ES-I3 (cell line): ENCODE measurements around the gene KIF22.
"Not testable (repeated sequence)": the region's sequence is repeated elsewhere in the genome, so short reads cannot be mapped to it uniquely, and the experiment has no call there.

ENCODE experiments used
- H3K36me3 ChIP-seq: 2 replicates; pipeline ENCODE4 v1.6.1; 2013; ENCODE audit warnings: mild to moderate bottlenecking, low read length, control low read depth, moderate library complexity; ENCODE audit not compliant: insufficient read depth
- H3K4me1 ChIP-seq: 2 replicates; pipeline ENCODE4 v1.6.1; 2013; ENCODE audit warnings: mild to moderate bottlenecking, control low read depth, low read length; ENCODE audit not compliant: insufficient read depth
- H3K9ac ChIP-seq: 2 replicates; pipeline ENCODE4 v1.6.1; 2013; ENCODE audit warnings: low read depth, mild to moderate bottlenecking, low read length, moderate library complexity
- H3K9me3 ChIP-seq: 2 replicates; pipeline ENCODE4 v1.6.1; 2013; ENCODE audit warnings: mild to moderate bottlenecking, low read length, moderate library complexity; ENCODE audit not compliant: control insufficient read depth, insufficient read depth

The KIF22 gene

GRCh38 chr16:29790183-29790948 is at the start of gene KIF22:
Gene KIF22, plus strand, starts transcription at chr16:29790751. Its CDS starts 9 bp downstream, at chr16:29790760.
- Histone ChIP-seq H3K4me1 (peaks cover 8% of the 10 kb centered on the region), H3K9me3 (no peaks in the 10 kb centered on the region), H3K36me3 (no peaks in the 10 kb centered on the region; the same call in 1 of the 2 replicates), H3K9ac (peak within 1 kb of the TSS; percentile 95)

GRCh38 chr16:29742683-29743275 is 47.8 kb upstream of the KIF22 start:
- Histone ChIP-seq H3K4me1 (no peaks in the 10 kb centered on the region), H3K36me3 (no peaks in the 10 kb centered on the region; the same call in 1 of the 2 replicates)

GRCh38 chr16:29743475-29743826 is 47.1 kb upstream of the KIF22 start:
- Histone ChIP-seq H3K9ac (no peak overlapping the region), H3K9me3 (no peaks in the 10 kb centered on the region), H3K4me1 (no peaks in the 10 kb centered on the region), H3K36me3 (no peaks in the 10 kb centered on the region; the same call in 1 of the 2 replicates)

More at GRCh38 chr16:29742683-29743275, 47.8 kb upstream of the KIF22 start:
- Histone ChIP-seq H3K9ac (no peak overlapping the region), H3K9me3 (no peaks in the 10 kb centered on the region)

GRCh38 chr16:29743827-29744531 is 46.6 kb upstream of the KIF22 start:
- H3K4me1 ChIP-seq, result no peaks in the 10 kb centered on the region
- H3K9ac ChIP-seq, result no peak overlapping the region
- H3K9me3 ChIP-seq, result no peaks in the 10 kb centered on the region
- no peaks in the 10 kb centered on the region; the same call in 1 of the 2 replicates for H3K36me3 ChIP-seq

GRCh38 chr16:29744541-29745101 is 45.9 kb upstream of the KIF22 start:
- no peak overlapping the region for H3K9ac ChIP-seq
- no peaks in the 10 kb centered on the region for H3K9me3 ChIP-seq
- H3K36me3 ChIP-seq, result no peaks in the 10 kb centered on the region; the same call in 1 of the 2 replicates
- no peaks in the 10 kb centered on the region for H3K4me1 ChIP-seq

- H3K36me3 ChIP-seq, result no peaks in the 10 kb centered on the region; the same call in 1 of the 2 replicates
- H3K9me3 ChIP-seq, result no peaks in the 10 kb centered on the region
- no peak overlapping the region for H3K9ac ChIP-seq
- no peaks in the 10 kb centered on the region for H3K4me1 ChIP-seq
Observed at GRCh38 chr16:29745121-29745852, 45.3 kb upstream of the KIF22 start.

- Histone ChIP-seq H3K9ac (no peak within 1 kb of the TSS), H3K9me3 (no peaks in the 10 kb centered on the region), H3K4me1 (no peaks in the 10 kb centered on the region), H3K36me3 (no peaks in the 10 kb centered on the region; the same call in 1 of the 2 replicates)
Observed at GRCh38 chr16:29745853-29746345, 44.7 kb upstream of the KIF22 start, which contains the start of gene C16orf54. Gene C16orf54, minus strand, starts transcription at chr16:29745990. Its CDS starts 1,039 bp downstream, at chr16:29744951.

- not testable (repeated sequence) for H3K9me3 ChIP-seq, H3K4me1 ChIP-seq, H3K9ac ChIP-seq, H3K36me3 ChIP-seq
Observed at GRCh38 chr16:29746518-29746917, 44.0 kb upstream of the KIF22 start.

- Histone ChIP-seq H3K36me3 (no peaks in the 10 kb centered on the region; the same call in 1 of the 2 replicates), H3K9me3 (no peaks in the 10 kb centered on the region), H3K9ac (no peak overlapping the region), H3K4me1 (no peaks in the 10 kb centered on the region)
Observed at GRCh38 chr16:29747947-29748759, 42.4 kb upstream of the KIF22 start.

- not testable (repeated sequence) for H3K9me3 ChIP-seq, H3K9ac ChIP-seq, H3K36me3 ChIP-seq, H3K4me1 ChIP-seq
Observed at GRCh38 chr16:29748760-29749149, 41.8 kb upstream of the KIF22 start.

GRCh38 chr16:29753516-29753915 is 37.0 kb upstream of the KIF22 start:
- Histone ChIP-seq H3K4me1 (no peaks in the 10 kb centered on the region), H3K9me3 (no peaks in the 10 kb centered on the region)

GRCh38 chr16:29756654-29757053 is 33.9 kb upstream of the KIF22 start:
- Histone ChIP-seq H3K9me3 (no peaks in the 10 kb centered on the region), H3K9ac (no peak overlapping the region), H3K36me3 (no peaks in the 10 kb centered on the region), H3K4me1 (no peaks in the 10 kb centered on the region)

More at GRCh38 chr16:29753516-29753915, 37.0 kb upstream of the KIF22 start:
- Histone ChIP-seq H3K36me3 (no peaks in the 10 kb centered on the region; the same call in 1 of the 2 replicates), H3K9ac (no peak overlapping the region)

GRCh38 chr16:29757086-29757485 is 33.5 kb upstream of the KIF22 start:
- H3K9me3 ChIP-seq, result not testable (repeated sequence)

More at GRCh38 chr16:29757086-29757485, 33.5 kb upstream of the KIF22 start:
- H3K36me3 ChIP-seq, H3K4me1 ChIP-seq, H3K9ac ChIP-seq: not testable (repeated sequence)
